Heart left ventricle (tissue), 13 donors: Measurements from ENCODE around the gene ADPRHL1.

Experiments
- POLR2A ChIP-seq, 2 donors: fragments of 450-650 bp; IDR thresholded peaks; one replicate each; pipeline ENCODE4 v1.6.1; 2017; ENCODE audit warnings: antibody characterized with exemption in 2 of 2, mild to moderate bottlenecking in 2 of 2, moderate library complexity in 2 of 2
- TF ChIP-seq, protein P1 (sequence below), 12 donors: fragments of 200-600 bp; sonication (generic) in 4 of 12; IDR thresholded peaks; one replicate each; pipeline versions ENCODE4 v1.5.0 to v1.8.0; 2018 to 2022; ENCODE audit warnings: antibody characterized with exemption in 12 of 12, mild to moderate bottlenecking in 5 of 12
- donor health status: ischemic (EF 13 %, LVEDD 7.1; RV severe dilation, severe dysfunction).
- donor health status: DM: no; HTN: yes; CAD: no.
- donor health status: DM: no; HTN: no; CAD: no.
- donor health status: ischemic (EF 25% LVEDD 6.9; RV normal size, moderate dysfunction).
- donor health status: ischemic (EF 25% LVEDD 5.7; RV mildly dilated, moderate dysfunction).
- donor health status: ischemic (EF 35%, LVEDD 5.7; RV mildly dilated, moderate dysfunction).
- donor health status: nonischemic (EF 11% LVEDD 7.7; RV severe dilation, severe dysfunction).
- donor health status: DM: yes; HTN: yes; CAD: no.
- donor health status: PGD.
- donor health status: ischemic (EF 29% LVEDD 5.4; RV normal size, mild dysfunction).
- donor health status: nonischemic (EF 23%, LVEDD 6.1; RV moderate dilation, normal function).

DNA sequence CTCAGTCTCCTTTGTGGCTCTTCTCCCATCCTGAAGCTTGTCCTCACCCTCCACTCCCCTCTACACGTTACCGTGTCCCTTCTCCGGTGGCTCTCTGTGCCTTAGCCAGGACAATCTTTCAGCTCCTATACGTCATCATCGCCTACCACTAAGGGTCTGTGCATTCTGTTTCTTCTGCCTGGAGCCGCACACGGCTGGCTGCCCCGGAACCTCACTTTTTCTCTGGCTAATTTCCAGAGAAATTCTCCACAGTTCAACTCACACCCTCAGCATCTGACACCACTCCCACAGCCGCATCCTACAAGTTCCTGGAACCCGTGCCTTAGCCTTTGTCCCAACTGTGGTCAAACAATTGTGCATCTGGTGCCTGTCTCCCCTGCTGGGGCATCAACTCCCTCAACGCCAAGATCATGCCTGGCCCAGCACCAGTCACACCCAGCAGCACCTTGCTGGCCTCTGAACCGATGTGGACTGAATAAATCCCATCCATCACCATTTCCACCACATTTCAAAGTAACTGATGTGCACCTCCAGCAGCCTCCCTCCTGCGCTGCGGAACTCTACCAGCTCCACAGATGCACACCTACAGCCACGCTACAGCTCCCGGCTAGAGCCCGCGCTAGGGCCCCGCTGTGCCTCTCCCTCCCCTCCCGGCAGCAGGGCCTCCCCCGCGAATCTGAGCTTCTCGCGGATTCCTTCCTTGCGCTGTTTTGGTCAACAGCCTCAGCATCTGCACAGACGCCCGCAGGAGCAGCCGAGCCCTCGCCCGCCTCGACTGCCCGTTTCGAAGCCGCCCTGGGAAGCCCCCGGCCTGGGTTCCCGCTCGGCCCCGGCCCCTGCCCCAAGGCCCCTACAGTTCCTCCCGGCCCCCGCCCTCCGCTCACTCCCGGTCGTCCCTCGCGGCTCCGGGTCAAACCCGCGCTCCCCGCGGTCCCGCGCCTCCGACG lies 36.5 kb upstream of the ADPRHL1 start:
- TF ChIP-seq, protein P1, sequence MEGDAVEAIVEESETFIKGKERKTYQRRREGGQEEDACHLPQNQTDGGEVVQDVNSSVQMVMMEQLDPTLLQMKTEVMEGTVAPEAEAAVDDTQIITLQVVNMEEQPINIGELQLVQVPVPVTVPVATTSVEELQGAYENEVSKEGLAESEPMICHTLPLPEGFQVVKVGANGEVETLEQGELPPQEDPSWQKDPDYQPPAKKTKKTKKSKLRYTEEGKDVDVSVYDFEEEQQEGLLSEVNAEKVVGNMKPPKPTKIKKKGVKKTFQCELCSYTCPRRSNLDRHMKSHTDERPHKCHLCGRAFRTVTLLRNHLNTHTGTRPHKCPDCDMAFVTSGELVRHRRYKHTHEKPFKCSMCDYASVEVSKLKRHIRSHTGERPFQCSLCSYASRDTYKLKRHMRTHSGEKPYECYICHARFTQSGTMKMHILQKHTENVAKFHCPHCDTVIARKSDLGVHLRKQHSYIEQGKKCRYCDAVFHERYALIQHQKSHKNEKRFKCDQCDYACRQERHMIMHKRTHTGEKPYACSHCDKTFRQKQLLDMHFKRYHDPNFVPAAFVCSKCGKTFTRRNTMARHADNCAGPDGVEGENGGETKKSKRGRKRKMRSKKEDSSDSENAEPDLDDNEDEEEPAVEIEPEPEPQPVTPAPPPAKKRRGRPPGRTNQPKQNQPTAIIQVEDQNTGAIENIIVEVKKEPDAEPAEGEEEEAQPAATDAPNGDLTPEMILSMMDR (IDR thresholded peaks at IDR 0.05), result no peak
- TF ChIP-seq POLR2A (IDR thresholded peaks at IDR 0.05), result no peak
